ENCODE results near the gene SETD7.

DNA sequence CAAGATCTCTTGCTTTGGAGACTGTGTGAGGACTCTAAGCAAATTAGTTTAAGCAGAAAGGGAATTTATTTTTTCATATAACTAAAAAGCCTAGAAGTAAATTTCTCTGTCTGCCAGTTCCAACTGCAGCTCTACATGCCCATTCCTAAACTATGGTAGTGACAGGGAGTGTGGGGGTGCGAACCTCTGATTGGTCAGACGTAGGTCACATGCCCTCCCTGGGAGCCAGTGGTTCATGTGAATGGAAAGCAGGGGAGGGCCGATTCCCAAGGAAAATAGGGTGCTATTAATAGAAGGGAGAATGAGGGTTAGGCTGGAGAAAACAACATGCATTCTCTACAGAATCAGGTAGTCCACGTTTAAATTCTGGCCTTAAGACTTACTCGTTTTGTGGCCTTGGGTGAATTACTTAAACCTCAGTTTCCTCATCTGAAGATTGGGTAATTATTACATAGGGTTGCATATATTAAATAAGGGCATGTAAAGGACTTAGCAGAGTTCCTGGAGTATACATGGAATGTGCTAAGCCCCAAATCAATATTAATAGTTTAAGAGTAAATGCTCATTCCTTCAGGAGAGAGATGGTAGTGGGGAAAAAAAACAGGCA is 94.9 kb downstream of the SETD7 start:
- TF ChIP-seq, protein P1, sequence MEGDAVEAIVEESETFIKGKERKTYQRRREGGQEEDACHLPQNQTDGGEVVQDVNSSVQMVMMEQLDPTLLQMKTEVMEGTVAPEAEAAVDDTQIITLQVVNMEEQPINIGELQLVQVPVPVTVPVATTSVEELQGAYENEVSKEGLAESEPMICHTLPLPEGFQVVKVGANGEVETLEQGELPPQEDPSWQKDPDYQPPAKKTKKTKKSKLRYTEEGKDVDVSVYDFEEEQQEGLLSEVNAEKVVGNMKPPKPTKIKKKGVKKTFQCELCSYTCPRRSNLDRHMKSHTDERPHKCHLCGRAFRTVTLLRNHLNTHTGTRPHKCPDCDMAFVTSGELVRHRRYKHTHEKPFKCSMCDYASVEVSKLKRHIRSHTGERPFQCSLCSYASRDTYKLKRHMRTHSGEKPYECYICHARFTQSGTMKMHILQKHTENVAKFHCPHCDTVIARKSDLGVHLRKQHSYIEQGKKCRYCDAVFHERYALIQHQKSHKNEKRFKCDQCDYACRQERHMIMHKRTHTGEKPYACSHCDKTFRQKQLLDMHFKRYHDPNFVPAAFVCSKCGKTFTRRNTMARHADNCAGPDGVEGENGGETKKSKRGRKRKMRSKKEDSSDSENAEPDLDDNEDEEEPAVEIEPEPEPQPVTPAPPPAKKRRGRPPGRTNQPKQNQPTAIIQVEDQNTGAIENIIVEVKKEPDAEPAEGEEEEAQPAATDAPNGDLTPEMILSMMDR (IDR thresholded peaks at IDR 0.05) = no peak
- no peak for TF ChIP-seq POLR2AphosphoS5 (IDR thresholded peaks at IDR 0.05)
